ENCODE data around the gene HIGD1A. TPM values are rescaled to one million over a fixed set of nuclear protein-coding genes. Genes with fewer than 3 reads are reported as not detected.
A peak's percentile ranks its signal among the peaks of the same experiment; 100 is the strongest.

HIGD1A gene
- total RNA-seq, 1 experiment from 2014 or later = 80.7 TPM

GRCh38 chr3:42839616-42840015 lies 35.3 kb upstream of the HIGD1A start:
- ATAC-seq (peak; percentile 95), DNase-seq (ENCODE audit: low spot score) (peak; percentile 21)
- Mint-ChIP-seq H3K36me3 (no peaks in the 10 kb centered on the region), H3K4me3 (no peak overlapping the region), H3K4me1 (peaks cover 9% of the 10 kb centered on the region), H3K27me3 (ENCODE audit: low read depth) (no peaks in the 10 kb centered on the region), H3K9me3 (no peaks in the 10 kb centered on the region), H3K27ac (no peak overlapping the region)
- TF ChIP-seq NFATC4 (CRISPR knock-in tag; IDR thresholded peaks at IDR 0.05) (no peak), IRF1 (CRISPR knock-in tag; IDR thresholded peaks at IDR 0.05) (no peak), CTCF (IDR thresholded peaks at IDR 0.05) (peak; percentile 28; the same call in 1 of the 2 replicates), ZNF263 (CRISPR knock-in tag; IDR thresholded peaks at IDR 0.05; ENCODE audit: low read depth) (no peak)
- ChIA-PET CTCF (interaction anchor here (0.6 to 2.5 kb wide), 26 partner anchors 8 to 1039 kb away, joined by 3 to 44 read pairs (median 4); partner anchors contain the start of genes HIGD1A and NKTR), POLR2A (interaction anchor here (0.6 kb wide), 1 partner anchor 8 kb away, joined by 3 read pairs; no protein-coding TSS in a partner anchor)

- Mint-ChIP-seq H3K4me3 (no peak overlapping the region), H3K4me1 (no peaks in the 10 kb centered on the region; the same call in 1 of the 2 replicates), H3K36me3 (no peaks in the 10 kb centered on the region), H3K27ac (no peak overlapping the region), H3K9me3 (no peaks in the 10 kb centered on the region), H3K27me3 (ENCODE audit: low read depth) (no peaks in the 10 kb centered on the region)
- no peak for DNase-seq (ENCODE audit: low spot score)
- ChIA-PET CTCF (interaction anchor here (1.2 to 2.5 kb wide), 6 partner anchors 8 to 89 kb away, joined by 3 to 44 read pairs (median 6); no protein-coding TSS in a partner anchor), POLR2A (no interaction called here)
- ATAC-seq = no peak
- TF ChIP-seq IRF1 (CRISPR knock-in tag; IDR thresholded peaks at IDR 0.05) (no peak), SOX15 (CRISPR knock-in tag; IDR thresholded peaks at IDR 0.05) (no peak)
Observed at GRCh38 chr3:42838571-42838970, 34.3 kb upstream of the HIGD1A start.

- H3K27me3 Mint-ChIP-seq (ENCODE audit: low read depth) = no peaks in the 10 kb centered on the region
- POLR2A ChIA-PET = no interaction called here
- DNase-seq (ENCODE audit: low spot score) (no peak), ATAC-seq (no peak)
- no peaks in the 10 kb centered on the region for H3K9me3 Mint-ChIP-seq
- CTCF ChIA-PET = interaction anchor here (0.6 to 1.1 kb wide), 7 partner anchors 11 to 235 kb away, joined by 3 to 4 read pairs (median 3); no protein-coding TSS in a partner anchor
- H3K4me3 Mint-ChIP-seq = no peak overlapping the region
- H3K36me3 Mint-ChIP-seq = no peaks in the 10 kb centered on the region
- H3K4me1 Mint-ChIP-seq = no peaks in the 10 kb centered on the region; the same call in 1 of the 2 replicates
- H3K27ac Mint-ChIP-seq = no peak overlapping the region
- no peak for TF ChIP-seq TEAD1 (CRISPR knock-in tag; IDR thresholded peaks at IDR 0.05)
- TF ChIP-seq NFATC4 (CRISPR knock-in tag; IDR thresholded peaks at IDR 0.05) = no peak
- TF ChIP-seq PRDM15 (CRISPR knock-in tag; IDR thresholded peaks at IDR 0.05) = no peak
- no peak for TF ChIP-seq OVOL2 (CRISPR knock-in tag; IDR thresholded peaks at IDR 0.05; ENCODE audit: borderline replicate concordance)
- no peak for TF ChIP-seq E2F5 (CRISPR knock-in tag; IDR thresholded peaks at IDR 0.05)
- TF ChIP-seq EMX1 (CRISPR knock-in tag; IDR thresholded peaks at IDR 0.05) = no peak
- no peak for TF ChIP-seq ELF4 (CRISPR knock-in tag; IDR thresholded peaks at IDR 0.05; ENCODE audit: low read depth)
- no peak for TF ChIP-seq JAZF1 (CRISPR knock-in tag; IDR thresholded peaks at IDR 0.05)
- TF ChIP-seq ATF1 (CRISPR knock-in tag; IDR thresholded peaks at IDR 0.05) = no peak
- no peak for TF ChIP-seq IRF1 (CRISPR knock-in tag; IDR thresholded peaks at IDR 0.05)
- TF ChIP-seq ESRRA (CRISPR knock-in tag; IDR thresholded peaks at IDR 0.05; ENCODE audit: borderline replicate concordance) = no peak
- TF ChIP-seq ZNF281 (CRISPR knock-in tag; IDR thresholded peaks at IDR 0.05) = no peak
- TF ChIP-seq RELA (CRISPR knock-in tag; IDR thresholded peaks at IDR 0.05; ENCODE audit: borderline replicate concordance) = no peak
- no peak for TF ChIP-seq NR1H2 (CRISPR knock-in tag; IDR thresholded peaks at IDR 0.05)
- TF ChIP-seq ETV6 (CRISPR knock-in tag; IDR thresholded peaks at IDR 0.05) = no peak
Observed at GRCh38 chr3:42836150-42837123, 32.1 kb upstream of the HIGD1A start.
